Glutamatergic neuron (in vitro differentiated cells): Measurements from ENCODE around the gene C12orf56. TPM values are rescaled to one million over a fixed set of nuclear protein-coding genes. Genes with fewer than 3 reads are reported as not detected.

Experiments used
- DNase-seq: peaks from one replicate; pipeline ENCODE4 v3.0.0; 2022
- H3K27ac Mint-ChIP-seq: one replicate; pipeline ENCODE4 v1.8.0; 2020; ENCODE audit warnings: mild to moderate bottlenecking, mixed read lengths, inconsistent platforms; ENCODE audit not compliant: unreplicated experiment
- H3K27me3 Mint-ChIP-seq: one replicate; pipeline ENCODE4 v1.8.0; 2020; ENCODE audit warnings: mild to moderate bottlenecking, moderate library complexity, mixed read lengths, inconsistent platforms; ENCODE audit not compliant: unreplicated experiment
- H3K36me3 Mint-ChIP-seq: one replicate; pipeline ENCODE4 v1.8.0; 2020; ENCODE audit warnings: mild to moderate bottlenecking, mixed read lengths, inconsistent platforms; ENCODE audit not compliant: unreplicated experiment
- H3K4me1 Mint-ChIP-seq: one replicate; pipeline ENCODE4 v1.8.0; 2020; ENCODE audit warnings: mild to moderate bottlenecking, low read depth, mixed read lengths, inconsistent platforms; ENCODE audit not compliant: unreplicated experiment
- H3K4me3 Mint-ChIP-seq: one replicate; pipeline ENCODE4 v1.8.0; 2020; ENCODE audit warnings: mild to moderate bottlenecking, mixed read lengths, inconsistent platforms; ENCODE audit not compliant: unreplicated experiment
- H3K9me3 Mint-ChIP-seq: one replicate; pipeline ENCODE4 v1.8.0; 2020; ENCODE audit warnings: mild to moderate bottlenecking, moderate library complexity, mixed read lengths, inconsistent platforms; ENCODE audit not compliant: unreplicated experiment
- total RNA-seq: library from RNA; stranded (reverse); fragmentation: NEBNext Ultra II Directional; extraction: Animal tissue kit (Norgen Biotek cat#: 25700); gene quantifications from one replicate; pipeline ENCODE4 v1.2.1, GENCODE V29; 2021; ENCODE audit not compliant: unreplicated experiment
- TF ChIP-seq, protein P1 (sequence below): fragments of 200-600 bp; sonication (generic); IDR thresholded peaks from one replicate; pipeline ENCODE4 v1.5.0; 2021; ENCODE audit not compliant: partially characterized antibody, unreplicated experiment

The C12orf56 gene
- total RNA-seq, 1 donor from 2014 or later, result 1.8 TPM

DNA sequence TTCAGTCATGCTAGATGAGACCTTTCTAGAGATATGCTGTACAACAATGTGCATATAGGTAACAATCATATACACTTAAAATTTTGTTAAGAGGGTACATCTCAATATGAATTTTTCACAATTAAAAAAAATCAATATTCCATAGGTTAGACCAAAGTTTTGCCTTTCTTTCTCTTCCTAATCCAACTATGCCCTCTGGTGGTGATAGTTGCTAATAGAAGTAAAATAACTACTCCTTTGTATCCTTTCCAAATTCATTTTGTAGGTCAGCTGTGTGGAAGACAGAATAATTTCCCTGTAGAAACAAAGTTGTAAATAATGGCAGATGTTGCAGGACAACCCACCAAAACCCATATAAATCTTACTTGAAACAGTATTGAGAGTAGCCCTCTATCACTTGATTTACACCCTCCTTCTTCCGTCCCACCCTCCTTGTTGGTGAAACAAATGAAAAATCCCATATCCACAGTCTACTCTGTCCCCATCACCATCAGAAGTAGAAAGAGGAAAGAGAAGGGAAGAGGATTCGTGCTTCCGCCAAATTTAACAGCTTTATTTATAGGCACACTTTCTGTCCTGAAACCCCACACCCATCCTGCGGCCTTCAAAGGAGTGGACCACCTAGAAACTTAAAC, 134.3 kb downstream of the C12orf56 start:
- Mint-ChIP-seq H3K4me3 (no peak overlapping the region), H3K27me3 (peaks cover 2% of the 10 kb centered on the region), H3K4me1 (no peaks in the 10 kb centered on the region), H3K36me3 (no peaks in the 10 kb centered on the region), H3K27ac (no peak overlapping the region), H3K9me3 (no peaks in the 10 kb centered on the region)
- TF ChIP-seq, protein P1, sequence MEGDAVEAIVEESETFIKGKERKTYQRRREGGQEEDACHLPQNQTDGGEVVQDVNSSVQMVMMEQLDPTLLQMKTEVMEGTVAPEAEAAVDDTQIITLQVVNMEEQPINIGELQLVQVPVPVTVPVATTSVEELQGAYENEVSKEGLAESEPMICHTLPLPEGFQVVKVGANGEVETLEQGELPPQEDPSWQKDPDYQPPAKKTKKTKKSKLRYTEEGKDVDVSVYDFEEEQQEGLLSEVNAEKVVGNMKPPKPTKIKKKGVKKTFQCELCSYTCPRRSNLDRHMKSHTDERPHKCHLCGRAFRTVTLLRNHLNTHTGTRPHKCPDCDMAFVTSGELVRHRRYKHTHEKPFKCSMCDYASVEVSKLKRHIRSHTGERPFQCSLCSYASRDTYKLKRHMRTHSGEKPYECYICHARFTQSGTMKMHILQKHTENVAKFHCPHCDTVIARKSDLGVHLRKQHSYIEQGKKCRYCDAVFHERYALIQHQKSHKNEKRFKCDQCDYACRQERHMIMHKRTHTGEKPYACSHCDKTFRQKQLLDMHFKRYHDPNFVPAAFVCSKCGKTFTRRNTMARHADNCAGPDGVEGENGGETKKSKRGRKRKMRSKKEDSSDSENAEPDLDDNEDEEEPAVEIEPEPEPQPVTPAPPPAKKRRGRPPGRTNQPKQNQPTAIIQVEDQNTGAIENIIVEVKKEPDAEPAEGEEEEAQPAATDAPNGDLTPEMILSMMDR, result peak; percentile 81
- no peak for DNase-seq

DNA sequence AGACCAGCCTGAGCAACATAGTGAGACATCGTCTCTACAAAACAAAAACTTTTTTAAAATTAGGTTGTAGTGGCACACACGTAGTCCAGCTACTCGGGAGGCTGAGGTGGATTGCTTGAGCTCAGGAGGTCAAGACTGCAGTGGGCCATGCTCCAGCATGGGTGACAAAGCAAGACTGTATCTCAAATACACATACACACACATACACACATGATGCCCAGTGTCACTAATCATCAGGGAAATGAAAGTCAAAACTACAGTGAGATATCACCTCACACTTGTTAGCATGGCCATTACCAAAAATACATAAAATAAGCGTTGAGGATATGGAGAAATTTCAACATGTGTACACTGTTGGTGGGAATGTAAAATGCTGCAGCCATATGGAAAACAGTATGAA, 135.3 kb downstream of the C12orf56 start:
- H3K4me1 Mint-ChIP-seq, result no peaks in the 10 kb centered on the region
- H3K27me3 Mint-ChIP-seq, result peaks cover 2% of the 10 kb centered on the region
- H3K36me3 Mint-ChIP-seq, result no peaks in the 10 kb centered on the region
- no peaks in the 10 kb centered on the region for H3K9me3 Mint-ChIP-seq
- no peak overlapping the region for H3K4me3 Mint-ChIP-seq
- H3K27ac Mint-ChIP-seq, result no peak overlapping the region
- no peak for DNase-seq
- TF ChIP-seq, protein P1, result no peak

DNA sequence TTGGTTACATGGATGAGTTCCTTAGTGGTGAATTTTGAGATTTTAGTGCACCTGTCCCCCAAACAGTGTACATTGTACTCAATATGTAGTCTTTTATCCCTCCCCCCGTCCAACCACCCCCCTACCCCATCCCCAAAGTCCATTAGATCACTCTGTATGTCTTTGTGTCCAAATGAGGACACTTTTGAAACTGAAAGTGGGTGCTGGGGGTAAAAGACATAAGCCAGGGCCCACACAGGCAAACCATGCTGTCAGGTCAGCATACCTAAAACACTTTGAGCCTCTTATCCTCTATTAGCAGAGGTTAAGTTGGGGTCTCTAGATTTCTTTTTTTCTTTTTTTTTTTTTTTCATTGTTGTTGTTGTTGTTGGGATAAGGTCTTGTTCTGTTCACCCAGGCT, 137.2 kb downstream of the C12orf56 start:
- Mint-ChIP-seq H3K27ac (no peak overlapping the region), H3K9me3 (no peaks in the 10 kb centered on the region), H3K4me3 (no peak overlapping the region), H3K36me3 (no peaks in the 10 kb centered on the region), H3K4me1 (no peaks in the 10 kb centered on the region), H3K27me3 (peaks cover 2% of the 10 kb centered on the region)
- DNase-seq, result no peak
- TF ChIP-seq, protein P1, result no peak

DNA sequence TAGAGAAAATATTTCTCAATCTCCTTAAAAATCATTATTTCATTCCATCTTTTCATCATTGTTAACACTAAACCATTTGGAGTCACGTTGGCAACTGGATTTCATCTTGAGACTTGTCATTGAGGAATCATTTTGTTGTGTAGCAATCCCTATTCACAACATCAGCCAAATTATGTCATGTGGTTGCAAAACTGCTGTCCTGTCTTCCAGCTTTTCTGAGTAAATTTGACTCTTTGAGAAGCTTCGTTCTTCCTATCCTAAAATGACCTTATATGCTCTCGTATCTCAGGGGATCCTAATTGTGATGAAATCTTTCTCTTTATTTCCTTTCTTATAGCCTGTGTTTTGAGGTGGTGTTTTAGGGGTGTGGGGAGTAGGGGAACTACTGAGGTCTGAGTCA, 137.9 kb downstream of the C12orf56 start:
- Mint-ChIP-seq H3K27me3 (peaks cover 2% of the 10 kb centered on the region), H3K4me3 (no peak overlapping the region), H3K36me3 (no peaks in the 10 kb centered on the region), H3K4me1 (no peaks in the 10 kb centered on the region), H3K27ac (no peak overlapping the region), H3K9me3 (no peaks in the 10 kb centered on the region)
- TF ChIP-seq, protein P1, result no peak
- no peak for DNase-seq

DNA sequence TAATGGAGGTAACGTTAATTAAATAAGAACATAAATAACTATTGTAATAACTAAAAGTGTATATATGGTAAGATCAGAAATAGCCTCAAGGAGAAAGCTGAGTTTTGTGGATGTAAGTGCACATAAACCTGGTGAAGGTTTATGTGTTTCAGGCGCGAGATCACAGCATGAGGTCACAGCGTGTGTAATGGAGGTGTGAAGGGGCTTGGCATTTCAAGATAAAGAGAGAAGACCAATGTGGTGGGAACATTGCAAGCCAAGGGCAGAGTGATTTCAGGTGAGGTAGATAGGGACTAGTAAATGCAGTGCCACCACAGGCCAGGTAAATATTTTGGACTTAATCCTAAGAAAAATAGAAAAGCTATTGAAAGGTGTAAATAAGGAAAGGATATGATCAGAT, 146.7 kb downstream of the C12orf56 start:
- no peak for DNase-seq
- Mint-ChIP-seq H3K27ac (no peak overlapping the region), H3K27me3 (peaks cover 2% of the 10 kb centered on the region), H3K4me3 (no peak overlapping the region), H3K36me3 (no peaks in the 10 kb centered on the region), H3K4me1 (no peaks in the 10 kb centered on the region), H3K9me3 (no peaks in the 10 kb centered on the region)
- TF ChIP-seq, protein P1, result no peak
